ENCODE measurements around the gene CBLB. TPM values are rescaled to one million over a fixed set of nuclear protein-coding genes. Genes with fewer than 3 reads are reported as not detected.
"Not testable (repeated sequence)": the region's sequence is repeated elsewhere in the genome, so short reads cannot be mapped to it uniquely, and the experiment has no call there.

The CBLB gene
- total RNA-seq, 1 experiment from 2014 or later, result 19.4 TPM

DNA sequence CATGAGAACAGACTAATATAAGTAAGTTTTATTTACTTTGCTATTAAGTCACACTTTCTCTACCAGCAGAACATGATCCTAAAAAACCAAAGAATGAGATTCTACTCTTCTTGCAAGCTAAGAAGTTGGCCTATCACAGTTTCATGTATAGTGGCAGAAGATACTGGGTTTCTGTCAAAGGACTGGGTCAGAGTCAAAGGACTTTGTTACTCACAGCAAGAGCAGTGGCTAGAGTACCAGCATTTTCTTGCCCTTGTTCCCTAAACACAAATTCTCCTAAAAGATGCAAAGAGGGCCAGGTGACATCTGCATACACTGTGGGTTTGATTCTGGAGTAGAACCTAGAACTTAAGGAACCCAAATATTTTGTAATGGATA, 105.2 kb downstream of the CBLB start:
- no peak for DNase-seq (ENCODE audit: extremely low read depth, low read depth)

DNA sequence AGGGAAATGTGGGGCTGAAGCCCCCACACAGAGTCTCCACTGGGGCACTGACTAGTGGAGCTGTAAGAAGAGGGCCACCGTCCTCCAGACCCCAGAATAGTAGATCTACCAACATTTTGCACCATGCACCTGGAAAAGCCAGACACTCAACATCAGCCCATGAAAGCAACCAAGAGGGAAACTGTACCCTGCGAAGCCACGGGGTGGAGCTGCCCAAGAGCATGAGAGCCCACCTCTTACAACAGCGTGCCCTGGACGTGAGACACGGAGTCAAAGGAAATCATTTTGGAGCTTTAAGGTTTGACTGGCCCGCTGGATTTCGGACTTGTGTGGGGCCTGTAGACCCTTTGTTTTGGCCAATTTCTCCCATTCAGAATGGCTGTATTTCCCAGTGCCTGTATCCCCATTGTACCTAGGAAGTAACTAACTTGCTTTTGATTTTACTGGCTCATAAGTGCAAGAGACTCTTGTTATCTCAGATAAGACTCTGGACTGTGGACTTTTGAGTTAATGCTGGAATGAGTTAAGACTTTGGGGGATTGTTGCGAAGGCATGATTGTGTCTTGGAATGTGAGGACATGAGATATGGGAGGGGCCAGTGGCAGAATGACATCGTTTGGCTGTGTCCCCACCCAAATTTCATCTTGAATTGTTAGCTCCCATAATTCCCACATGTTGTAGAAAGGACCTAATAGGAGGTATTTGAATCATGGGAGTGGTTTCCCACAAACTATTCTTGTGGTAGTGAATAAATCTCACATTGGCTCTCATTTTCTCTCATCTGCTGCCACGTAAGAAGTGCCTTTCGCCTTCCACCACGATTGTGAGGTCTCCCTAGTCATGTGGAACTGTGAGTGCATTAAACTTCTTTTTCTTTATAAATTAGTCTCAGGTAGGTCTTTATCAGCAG, 105.8 kb downstream of the CBLB start:
- DNase-seq (ENCODE audit: extremely low read depth, low read depth), result no peak

DNA sequence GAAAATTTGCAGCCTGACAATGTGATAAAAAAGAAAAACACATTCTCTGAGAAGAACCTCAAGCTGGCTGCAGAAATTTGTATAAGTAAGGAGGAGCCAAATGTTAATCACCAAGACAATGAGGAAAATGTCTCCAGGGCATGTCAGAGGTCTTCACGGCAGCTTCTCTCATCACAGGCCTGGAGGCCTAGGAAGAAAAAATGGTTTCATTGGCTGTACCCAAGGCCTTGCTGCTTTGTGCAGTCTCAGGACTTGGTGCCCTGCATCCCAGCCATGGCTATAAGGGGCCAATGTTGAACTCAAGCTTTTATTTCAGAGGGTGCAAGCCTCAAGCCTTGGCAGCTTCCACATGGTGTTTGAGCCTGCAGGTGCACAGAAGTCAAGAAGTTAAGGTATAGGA, 106.6 kb downstream of the CBLB start:
- not testable (repeated sequence) for DNase-seq (ENCODE audit: extremely low read depth, low read depth)

DNA sequence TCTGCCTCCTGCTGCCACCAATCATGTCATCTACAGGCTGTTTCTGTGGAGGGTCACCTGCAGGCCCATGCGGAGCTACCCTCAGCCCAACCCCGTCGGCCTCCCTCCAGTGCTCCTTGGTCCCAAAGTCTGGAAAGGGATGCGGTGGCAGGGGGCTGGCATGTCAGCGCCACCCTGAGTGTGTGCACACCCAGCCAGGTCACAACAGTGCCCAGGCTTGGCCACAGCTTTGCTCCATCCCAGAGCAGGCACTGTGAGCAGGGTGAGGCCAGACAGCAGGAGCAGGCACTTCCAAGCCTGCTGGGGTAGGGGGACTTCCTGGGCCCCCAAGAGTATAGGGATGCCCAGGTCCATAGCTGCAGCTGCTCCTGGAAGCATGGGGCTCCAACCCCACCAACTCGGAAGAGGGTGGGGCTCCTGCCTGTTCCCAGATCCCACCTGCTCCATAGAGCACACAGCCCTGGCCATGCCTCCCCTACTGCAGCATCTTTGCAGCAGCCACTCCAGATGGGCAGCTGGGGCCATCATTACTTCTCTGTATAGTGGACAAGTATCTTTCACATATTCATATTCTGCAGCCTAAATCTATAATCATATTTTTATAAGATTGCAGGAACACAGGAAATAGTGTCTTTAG, 109.3 kb downstream of the CBLB start:
- no peak for DNase-seq (ENCODE audit: extremely low read depth, low read depth)

DNA sequence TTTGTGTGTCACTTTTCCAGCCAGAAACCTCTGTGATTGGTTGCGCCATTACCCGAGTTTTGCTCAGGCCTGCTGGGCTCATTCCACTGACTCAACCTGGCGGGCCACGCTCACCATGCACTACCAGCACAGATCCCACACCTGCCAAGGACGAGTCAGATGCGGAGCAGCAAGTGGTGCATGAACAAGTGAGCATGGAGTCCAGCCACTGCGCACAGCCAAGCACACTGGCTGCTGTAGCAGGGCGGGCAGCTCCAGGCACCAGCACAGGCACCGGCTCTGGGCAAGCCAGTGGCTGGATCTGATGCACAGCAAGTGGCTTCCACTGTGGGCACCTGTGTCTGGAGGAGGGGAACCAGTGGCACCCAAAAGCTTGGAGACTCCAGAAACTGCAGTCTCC, 110.4 kb downstream of the CBLB start:
- DNase-seq (ENCODE audit: extremely low read depth, low read depth), result no peak

DNA sequence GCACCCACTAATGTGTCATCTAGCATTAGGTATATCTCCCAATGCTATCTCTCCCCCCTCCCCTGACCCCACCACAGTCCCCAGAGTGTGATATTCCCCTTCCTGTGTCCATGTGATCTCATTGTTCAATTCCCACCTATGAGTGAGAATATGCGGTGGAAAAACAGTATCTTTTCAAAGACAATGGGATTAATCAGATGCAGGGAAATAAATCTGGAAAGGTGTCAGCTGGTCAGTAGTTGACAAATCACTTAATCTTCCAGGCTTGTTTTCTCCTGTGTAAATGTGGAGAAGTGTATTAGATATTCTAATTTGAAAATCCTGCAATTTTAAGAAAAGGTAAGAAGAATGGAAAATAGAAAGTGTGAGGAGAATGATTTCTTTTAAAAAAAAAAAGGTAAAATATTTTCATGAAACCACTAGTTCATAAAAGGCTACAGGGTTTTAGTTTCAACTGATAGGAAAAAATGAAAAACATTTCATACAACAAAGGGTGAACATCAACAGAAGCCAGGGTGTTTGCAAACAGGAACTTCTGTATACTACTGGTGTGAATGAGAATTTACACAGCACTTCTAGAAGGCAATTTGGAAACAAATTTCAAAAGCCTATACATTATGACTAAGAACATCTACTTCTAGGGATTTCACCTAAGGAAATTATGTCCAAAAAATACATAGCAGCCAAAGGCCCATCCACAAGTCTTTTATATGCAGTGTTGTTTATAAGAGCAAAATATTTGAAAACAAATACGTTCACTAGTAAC, 113.5 kb downstream of the CBLB start:
- no peak for DNase-seq (ENCODE audit: extremely low read depth, low read depth)

DNA sequence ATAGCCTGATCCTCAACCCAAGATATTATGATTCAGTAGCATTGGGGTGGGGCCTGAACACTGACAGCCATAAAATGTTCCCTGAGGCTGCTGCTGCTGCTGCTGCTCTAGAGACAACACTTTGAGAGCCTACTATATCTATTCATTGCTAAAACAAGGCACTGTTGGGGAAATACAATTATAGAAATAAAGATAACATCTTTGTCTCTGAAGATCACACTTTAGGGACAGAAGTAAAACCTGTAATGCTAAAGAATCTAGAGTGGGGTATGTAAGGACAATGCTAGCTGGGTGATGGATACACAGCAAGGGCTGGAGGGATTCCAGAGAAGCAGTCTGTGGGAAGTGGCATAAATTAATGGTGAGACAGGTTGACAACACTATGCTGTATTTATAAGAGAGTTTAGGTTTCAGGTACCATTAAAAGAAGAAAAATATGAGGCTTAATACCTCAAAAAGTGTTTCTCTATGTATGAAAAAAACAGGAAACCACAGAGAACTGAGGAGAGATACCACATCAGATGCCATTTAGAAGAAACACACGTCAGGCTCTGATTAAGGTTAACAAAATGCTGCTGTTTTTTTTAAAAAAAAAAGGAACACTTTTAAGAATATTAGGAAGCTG, 115.9 kb downstream of the CBLB start:
- DNase-seq (ENCODE audit: extremely low read depth, low read depth), result no peak

DNA sequence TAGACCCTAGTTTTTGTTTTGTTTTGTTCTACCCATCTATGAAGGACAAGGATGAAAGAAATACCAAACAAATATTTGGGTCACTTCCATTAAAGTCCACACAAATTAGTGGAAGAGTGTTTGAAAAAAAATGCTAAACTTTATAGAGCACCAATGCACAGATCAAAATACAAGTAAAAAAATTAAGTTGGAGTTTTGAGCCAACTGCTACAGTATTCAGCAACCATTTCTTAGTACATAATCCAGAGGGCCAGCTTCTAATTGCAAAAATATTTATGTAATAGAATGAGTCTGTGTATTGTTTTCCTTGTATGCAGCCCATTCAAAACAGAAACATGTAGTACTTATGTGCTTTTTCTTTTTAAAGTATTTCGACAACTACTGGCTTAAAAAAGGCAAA, 121.1 kb downstream of the CBLB start:
- DNase-seq (ENCODE audit: extremely low read depth, low read depth), result no peak

DNA sequence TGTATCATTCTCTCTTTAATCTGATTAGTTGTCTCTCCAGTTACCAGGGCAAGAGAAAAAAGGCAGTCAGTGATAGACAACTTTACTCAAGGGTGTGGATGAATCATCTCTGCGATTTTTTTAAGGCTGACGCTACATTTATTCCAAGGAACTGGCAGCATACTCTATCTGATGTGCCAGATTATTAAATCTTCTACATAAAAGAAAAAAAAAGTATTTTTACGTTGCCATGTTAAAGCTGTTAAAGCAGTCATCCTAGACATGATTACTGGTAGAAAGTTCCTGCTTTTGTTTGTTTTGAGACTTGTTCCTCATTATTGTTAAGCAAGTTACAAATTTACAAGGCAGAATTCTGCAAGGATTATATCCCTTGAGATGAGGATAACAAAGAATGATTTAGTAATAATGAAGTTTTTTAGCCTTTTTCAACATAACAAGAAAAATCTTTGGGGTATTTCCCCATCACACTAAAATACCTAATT, 121.7 kb downstream of the CBLB start:
- no peak for DNase-seq (ENCODE audit: extremely low read depth, low read depth)

DNA sequence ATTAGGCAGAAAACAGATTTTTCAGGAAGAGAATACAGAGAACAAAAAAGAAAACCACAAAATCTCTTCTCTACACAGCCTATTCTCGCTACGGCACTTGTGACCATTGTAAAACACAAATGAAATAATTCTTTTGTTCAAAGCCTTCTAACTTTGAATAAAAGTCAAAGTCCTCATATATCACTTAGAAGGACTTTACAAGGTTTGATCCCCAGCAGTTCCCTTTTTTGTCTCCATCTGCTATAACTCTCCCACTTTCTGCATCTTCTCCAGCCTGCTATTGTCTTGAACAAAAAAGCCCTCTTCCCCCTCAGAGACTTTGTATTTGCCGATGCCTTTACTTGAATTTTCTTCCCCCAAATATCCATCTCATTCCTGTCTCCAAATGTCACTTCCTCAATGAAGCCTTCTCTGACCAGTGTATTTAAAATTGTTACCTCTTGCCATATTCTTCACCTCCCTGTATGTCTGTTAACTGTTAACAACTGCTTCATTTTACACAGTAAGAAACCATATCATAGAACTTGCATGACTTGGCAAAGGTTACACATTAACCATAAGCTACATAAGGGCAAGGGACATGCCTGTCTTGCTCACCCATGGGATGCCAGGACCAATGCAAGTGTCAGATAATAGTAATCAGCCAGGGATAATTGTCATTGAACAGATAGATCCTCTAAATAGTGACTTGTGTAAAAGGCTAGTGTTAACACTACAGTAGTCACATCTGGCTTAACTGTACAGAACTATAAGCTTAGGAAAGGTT, 122.4 kb downstream of the CBLB start:
- no peak for DNase-seq (ENCODE audit: extremely low read depth, low read depth)

DNA sequence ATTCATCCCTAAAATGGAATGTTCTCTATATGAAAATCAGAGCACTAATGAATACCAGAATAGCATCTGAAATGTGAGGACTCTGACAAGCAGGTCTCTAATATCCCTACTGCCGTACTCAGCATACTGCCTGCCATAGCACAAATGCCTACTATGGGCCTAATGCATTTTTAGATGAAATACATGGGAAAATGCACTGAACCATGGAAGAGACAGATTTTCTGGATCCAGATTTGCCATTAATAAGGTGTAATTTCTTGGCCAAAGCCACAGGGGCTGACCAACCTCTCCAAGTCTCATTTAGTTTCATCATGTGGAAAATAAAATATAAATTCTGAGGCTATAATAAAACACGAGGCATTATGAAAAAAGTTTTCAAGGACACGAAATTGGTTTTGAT, 123.8 kb downstream of the CBLB start:
- no peak for DNase-seq (ENCODE audit: extremely low read depth, low read depth)

DNA sequence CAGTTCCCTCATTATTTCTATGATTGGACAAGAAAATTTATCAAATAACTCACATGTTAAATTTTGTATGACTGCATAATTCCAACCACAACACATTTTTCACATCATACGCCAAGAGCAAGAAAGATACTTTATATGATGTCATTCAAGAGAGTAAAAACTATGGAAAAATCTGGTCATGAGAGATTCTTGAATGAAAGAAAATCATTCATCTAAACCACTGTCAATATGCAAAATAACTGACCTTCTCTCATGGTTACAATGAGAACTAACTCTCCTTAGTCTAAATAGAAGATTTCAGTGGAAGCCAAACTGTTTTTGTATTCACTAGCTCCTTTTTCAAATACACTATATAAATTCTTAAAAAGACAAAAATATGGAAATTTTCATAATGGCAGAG, 124.6 kb downstream of the CBLB start:
- no peak for DNase-seq (ENCODE audit: extremely low read depth, low read depth)

DNA sequence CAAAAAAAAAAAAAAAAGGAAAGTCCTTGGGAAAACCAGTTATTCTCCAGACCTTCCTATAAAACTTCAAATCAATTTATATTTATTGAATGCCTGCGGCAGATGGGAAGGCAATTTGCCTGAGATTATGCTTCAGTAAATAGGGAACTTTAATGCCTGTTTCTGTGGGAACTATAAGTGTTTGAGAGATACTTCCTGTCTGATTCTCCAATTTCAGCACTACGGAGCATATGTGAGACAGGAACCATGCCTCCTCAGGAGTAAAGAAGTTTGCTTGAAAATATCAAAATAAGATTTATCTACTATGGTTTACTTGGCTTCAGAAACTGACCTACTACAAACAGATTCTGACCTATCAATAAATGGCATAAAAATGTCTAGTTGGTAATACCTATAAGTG, 135.5 kb downstream of the CBLB start:
- DNase-seq (ENCODE audit: extremely low read depth, low read depth), result no peak

DNA sequence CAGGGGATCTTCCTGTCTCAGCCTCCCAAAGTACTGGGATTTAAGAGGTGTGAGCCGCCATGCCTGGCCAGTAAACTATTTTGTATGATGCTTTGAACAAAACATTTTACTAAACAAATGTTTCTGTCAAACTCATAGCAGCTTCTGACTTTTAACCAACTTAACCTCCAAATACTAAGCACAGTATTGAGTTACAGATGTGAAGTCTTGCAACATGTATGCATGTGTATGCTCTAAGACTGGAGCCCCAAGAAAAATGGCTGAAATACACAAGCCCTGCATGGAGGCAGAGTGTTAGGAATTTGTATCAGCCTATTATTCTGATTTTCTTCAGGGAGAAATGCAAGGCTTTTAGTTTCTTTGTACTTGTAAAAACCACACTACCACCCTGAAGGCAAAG, 137.1 kb downstream of the CBLB start:
- no peak for DNase-seq (ENCODE audit: extremely low read depth, low read depth)

DNA sequence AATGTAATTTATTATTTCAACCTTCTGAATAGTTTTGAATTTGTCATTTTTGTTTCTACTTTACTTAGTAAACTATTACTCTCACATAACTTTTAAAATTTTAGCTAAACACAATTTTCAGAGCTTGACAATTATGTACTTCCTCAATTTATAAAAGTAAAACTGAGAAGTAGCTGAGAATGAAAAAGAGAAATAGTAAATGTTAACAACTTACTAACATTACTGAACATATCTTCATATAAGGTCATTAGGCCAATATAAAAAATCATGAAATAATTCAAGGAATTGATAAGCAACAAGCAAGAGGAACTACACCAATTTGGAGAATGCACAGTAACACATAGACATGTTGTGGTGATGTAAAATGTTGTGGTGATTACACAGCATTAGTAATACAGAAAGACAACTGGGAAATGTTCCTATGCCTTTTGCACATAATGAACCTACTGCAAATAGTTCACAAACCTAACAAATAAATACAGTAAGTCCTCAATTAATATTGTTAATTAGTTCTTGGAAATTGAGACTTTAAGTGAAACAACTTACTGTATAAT, 137.9 kb downstream of the CBLB start:
- no peak for DNase-seq (ENCODE audit: extremely low read depth, low read depth)

DNA sequence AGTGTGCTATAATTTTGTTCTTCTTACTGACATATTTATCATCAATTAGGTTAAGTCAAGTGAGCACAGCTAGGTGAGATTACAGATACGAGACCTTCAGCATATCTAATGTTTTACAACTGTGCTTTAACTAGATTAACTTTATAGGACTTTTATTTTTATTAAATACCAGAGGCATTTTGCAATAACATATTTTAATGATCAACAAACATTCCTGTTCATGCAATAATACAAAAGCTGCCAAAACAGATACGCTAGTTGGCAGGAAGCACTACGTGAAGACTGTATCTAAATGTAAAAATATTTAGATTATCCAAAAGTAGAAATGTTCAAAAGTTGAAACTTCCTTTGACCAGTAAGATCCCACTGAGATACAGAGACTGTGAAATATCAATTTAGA, 139.1 kb downstream of the CBLB start:
- DNase-seq (ENCODE audit: extremely low read depth, low read depth), result no peak

DNA sequence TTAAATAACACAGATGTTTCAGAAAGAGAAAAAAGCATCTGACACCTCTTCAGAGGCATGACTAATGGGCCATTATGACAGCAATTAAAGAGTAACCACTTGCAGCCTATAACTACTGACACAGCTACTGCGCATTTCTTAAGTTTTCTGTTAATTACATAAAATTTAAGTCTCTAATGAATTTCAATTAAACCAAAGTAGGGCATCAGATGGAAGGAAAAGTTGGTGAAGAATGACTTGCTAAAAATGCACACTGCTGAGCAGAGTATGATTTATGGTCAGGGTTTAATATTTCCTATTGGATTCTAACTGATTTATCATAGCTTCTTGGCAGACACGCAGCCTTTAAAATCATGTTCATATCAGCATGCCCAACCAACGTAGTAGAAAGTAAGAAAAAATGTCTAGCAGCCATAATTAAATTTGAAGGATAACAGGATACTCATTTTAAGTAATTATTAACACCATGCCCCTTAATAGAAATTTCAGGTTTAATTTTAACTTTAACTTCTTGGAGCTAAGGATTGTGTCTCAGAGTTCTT, 140.0 kb downstream of the CBLB start:
- DNase-seq (ENCODE audit: extremely low read depth, low read depth), result no peak

DNA sequence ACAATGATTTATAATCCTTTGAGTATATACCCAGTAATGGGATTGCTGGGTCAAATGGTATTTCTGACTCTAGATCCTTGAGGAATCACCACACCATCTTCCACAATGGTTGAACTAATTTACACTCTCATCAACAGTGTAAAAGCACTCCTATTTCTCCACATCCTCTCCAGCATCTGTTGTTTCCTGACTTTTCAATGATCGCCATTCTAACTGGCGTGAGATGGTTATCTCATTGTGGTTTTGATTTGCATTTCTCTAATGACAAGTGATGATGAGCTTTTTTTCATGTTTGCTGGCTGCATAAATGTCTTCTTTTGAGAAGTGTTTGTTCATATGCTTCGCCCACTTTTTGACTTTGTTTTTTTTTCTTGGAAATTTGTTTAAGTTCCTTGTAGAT, 141.8 kb downstream of the CBLB start:
- not testable (repeated sequence) for DNase-seq (ENCODE audit: extremely low read depth, low read depth)

DNA sequence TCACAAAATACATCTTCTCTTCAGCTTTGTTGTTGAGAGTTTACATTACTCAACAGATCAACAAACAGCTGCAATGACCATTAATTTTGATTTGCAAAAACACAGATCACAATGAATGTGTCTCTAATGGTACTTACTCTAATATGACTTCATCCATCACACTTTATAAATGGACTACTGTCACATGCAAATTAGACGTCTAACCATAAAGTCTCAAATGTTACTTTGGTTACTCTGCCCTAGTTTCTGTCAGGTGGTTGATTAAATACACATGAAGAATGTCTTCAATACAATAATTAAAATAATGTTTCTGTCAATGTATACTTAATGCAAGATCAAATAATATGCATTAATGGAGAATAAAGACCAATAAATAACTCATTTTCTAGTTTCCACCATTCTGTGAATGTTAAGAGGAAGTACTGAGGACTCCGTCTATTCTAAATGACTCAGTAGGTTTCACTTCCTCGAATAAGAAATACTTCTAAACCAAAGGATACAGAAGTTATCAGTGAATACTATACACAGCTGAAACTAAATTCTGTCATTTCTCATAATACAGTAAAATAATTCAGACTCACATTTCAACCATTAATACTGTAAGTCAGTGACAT, 145.8 kb downstream of the CBLB start:
- no peak for DNase-seq (ENCODE audit: extremely low read depth, low read depth)

All from NCI-H460 (cell line).